PC-9 (cell line): Measurements from ENCODE around the gene RAB7A.

Experiments used
- EZH2 ChIP-seq: fragments of 200-600 bp; sonication (generic); IDR thresholded peaks from 2 replicates; pipeline ENCODE4 v1.8.0; 2017; ENCODE audit warnings: antibody characterized with exemption, low read depth
- TF ChIP-seq, protein P1 (sequence below): fragments of 200-600 bp; sonication (generic); conservative IDR thresholded peaks from 2 replicates; pipeline ENCODE4 v1.6.1; 2017; ENCODE audit warnings: mixed run types, antibody characterized with exemption, mild to moderate bottlenecking, moderate library complexity

DNA sequence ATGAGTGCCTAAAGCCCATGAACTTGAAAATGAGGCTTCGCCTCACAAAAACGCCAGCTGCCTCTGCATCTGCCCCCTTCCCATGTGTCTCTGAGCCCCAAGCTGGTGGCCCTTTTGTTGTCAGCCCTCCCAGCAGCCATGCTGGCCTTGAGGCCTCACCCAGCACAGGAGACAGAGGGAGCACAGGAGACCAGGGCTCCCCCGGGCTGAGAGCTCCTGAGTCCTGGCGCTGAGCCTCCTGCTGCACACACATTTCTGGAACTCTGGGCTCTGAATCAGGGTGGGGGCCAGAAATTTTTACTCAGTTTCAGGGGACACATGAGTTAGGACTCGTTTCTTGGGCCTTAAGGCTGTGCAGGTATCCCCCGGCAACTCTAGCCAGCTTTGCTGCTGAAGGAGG, 97.0 kb downstream of the RAB7A start:
- TF ChIP-seq, protein P1, sequence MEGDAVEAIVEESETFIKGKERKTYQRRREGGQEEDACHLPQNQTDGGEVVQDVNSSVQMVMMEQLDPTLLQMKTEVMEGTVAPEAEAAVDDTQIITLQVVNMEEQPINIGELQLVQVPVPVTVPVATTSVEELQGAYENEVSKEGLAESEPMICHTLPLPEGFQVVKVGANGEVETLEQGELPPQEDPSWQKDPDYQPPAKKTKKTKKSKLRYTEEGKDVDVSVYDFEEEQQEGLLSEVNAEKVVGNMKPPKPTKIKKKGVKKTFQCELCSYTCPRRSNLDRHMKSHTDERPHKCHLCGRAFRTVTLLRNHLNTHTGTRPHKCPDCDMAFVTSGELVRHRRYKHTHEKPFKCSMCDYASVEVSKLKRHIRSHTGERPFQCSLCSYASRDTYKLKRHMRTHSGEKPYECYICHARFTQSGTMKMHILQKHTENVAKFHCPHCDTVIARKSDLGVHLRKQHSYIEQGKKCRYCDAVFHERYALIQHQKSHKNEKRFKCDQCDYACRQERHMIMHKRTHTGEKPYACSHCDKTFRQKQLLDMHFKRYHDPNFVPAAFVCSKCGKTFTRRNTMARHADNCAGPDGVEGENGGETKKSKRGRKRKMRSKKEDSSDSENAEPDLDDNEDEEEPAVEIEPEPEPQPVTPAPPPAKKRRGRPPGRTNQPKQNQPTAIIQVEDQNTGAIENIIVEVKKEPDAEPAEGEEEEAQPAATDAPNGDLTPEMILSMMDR, result no peak
- no peak for TF ChIP-seq EZH2
